Muscle of arm (tissue), 12 donors: Measurements from ENCODE around the gene SCUBE1. TPM values are rescaled to one million over a fixed set of nuclear protein-coding genes. Genes with fewer than 3 reads are reported as not detected.
A peak's percentile ranks its signal among the peaks of the same experiment; 100 is the strongest.

Experiments used
- DNase-seq: peaks from one replicate; pipeline ENCODE4 v3.0.0-alpha.2; 2013
- polyA plus RNA-seq, 12 donors: library from polyadenylated mRNA; unstranded; fragments of 120-200 nt; gene quantifications; one replicate each; pipeline ENCODE4 v1.2.1, GENCODE V29; 2013; ENCODE audit not compliant: insufficient read length in 12 of 12

The SCUBE1 gene
- polyA plus RNA-seq, 12 donors: 0.21 to 5.5 (median 0.53) TPM; not detected in 2

DNA sequence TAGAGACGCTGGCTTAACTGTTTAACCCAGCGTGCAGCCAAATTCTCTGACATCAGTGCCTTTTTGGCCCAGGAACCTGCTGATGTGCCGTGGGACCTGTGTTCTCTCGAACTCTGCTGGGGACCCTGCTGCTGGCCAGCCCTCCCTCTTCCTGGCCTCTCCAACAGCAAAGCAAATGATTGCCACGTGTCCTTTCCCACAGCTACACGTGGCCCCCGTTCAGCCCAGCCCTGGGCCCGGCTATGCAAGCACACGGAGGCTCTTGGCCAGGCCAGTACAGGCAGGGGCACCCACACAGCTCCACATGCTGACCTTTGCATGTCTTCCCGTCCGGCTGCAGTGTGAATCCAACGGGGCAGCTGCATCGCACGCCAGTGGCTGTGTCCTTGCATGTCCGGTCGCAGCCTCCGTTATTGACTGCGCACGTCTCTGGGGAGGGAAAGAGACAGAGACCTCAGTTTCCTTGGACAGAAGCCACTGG is 104.6 kb downstream of the SCUBE1 start:
- peak; percentile 67 for DNase-seq

DNA sequence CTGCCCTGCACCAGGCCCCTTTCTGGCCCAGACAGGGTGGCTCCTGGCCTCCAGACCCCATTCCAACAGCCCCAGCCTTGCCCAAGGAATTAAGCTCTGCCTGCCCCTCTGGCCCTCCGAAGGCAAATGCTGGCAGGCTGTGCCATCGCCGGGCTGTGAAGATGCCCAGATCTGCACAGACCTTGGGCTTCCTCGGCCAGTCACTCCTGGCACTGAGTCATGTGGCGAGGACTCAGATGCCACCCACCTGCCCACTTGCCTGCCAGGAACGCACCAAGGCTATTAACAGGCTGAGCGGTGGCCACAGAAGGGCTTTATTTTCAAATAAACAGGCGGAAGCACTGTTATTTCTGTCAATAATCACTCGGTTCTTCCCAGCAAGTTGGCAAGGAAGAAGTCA is 105.9 kb downstream of the SCUBE1 start:
- no peak for DNase-seq

- no peak for DNase-seq
Measured at GRCh38 chr22:43236411-43237166, 106.6 kb downstream of the SCUBE1 start.

GRCh38 chr22:43235445-43236409 is 107.4 kb downstream of the SCUBE1 start:
- DNase-seq: no peak

GRCh38 chr22:43234264-43234988 is 108.7 kb downstream of the SCUBE1 start:
- no peak for DNase-seq

DNA sequence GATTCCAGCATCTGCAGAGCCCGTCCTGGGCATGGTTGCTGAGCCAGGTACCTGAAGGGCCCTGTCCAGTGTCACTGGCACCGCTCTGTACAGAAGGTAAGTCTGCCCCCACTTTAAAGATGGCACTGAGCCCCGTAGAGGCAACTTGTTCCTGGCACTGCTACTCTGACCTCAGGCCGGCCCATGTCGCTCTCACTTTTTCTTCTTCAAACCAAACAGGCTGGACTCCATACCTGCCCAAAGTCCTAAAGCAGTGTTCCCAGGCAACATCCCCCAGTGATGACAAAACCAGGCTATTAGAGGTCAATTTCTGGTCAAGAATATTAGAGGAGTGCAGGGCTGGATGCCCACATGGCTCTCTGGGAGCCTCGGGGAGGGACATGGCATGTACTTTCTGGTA is 109.6 kb downstream of the SCUBE1 start:
- DNase-seq: no peak

- DNase-seq: no peak
Measured at GRCh38 chr22:43232445-43232844, 110.7 kb downstream of the SCUBE1 start.

DNA sequence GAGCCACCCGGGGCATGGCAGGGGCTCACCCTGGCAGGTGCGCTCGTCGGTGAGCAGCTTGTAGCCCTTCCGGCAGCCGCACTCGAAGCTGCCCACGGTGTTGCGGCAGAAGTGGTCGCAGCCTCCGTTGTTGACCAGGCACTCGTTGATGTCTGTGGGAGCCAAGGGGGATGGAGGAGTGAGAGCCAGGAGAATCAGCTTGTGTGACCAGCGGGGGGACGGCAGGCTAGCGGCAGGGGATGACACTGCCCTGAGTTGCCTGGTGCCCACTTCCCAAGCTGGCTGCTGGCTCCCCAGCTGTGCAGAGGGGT is 111.5 kb downstream of the SCUBE1 start:
- no peak for DNase-seq

GRCh38 chr22:43230971-43231723 is 112.0 kb downstream of the SCUBE1 start:
- DNase-seq: peak; percentile 48

DNA sequence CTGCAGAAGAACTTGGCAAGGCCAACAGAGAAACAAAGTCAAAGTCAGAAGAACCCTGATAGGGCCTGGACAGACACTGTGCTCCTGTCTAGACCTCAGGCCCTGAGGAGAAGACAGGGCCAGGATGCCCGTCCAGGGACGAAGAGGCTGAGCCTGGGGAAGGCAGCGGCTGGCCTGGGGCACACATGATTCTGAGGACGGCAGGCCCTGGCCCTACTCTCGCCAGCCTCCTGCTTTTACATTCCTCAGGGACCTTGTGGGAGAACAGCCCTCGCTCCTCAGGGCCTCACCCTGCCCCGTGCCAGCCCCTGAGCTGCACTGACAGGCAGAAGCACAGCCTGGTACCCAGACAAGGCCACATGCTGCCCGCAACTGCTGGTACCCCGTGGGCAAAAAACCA is 112.6 kb downstream of the SCUBE1 start:
- DNase-seq: no peak

- no peak for DNase-seq
Measured at GRCh38 chr22:43228863-43229262, 114.3 kb downstream of the SCUBE1 start.

- no peak for DNase-seq
Measured at GRCh38 chr22:43228330-43228729, 114.8 kb downstream of the SCUBE1 start.

DNA sequence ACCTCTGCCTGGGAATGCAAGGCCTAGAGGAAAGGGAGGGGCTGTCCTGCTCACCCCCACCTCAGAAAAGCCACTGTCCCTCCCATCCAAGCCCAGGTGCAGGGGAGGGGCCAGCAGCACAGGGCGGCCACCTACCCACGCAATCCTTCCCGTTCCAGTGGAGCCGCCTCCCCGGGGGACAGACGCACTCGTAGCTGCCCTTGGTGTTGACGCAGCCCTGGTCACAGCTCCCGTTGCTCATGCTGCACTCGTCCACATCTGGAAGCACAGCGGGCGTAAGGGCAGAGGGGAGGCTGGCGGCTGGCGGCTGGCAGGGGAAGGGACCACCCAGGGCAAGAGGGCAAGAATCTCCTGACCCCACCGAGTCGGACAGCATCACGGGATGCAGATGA is 115.9 kb downstream of the SCUBE1 start:
- DNase-seq: no peak

GRCh38 chr22:43226377-43227238 is 116.6 kb downstream of the SCUBE1 start:
- no peak for DNase-seq

DNA sequence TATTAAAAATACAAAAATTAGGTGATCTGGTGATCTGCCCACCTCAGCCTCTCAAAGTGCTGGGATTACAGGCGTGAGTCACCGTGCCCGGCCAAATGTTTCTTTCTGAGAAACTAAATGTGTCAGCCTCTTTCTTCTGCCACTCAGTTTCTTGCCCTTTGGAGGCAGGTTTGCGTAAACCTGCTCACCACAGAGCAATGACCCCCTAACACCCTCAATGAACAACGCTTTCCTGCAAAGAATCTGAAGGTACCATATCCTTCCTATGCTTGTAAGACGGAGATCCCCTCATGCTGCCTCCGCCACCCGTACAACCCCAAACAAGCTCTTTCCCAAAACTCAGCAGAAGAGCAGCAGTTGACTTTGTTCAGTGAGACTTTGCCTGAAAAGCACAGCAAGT is 117.6 kb downstream of the SCUBE1 start:
- no peak for DNase-seq

DNA sequence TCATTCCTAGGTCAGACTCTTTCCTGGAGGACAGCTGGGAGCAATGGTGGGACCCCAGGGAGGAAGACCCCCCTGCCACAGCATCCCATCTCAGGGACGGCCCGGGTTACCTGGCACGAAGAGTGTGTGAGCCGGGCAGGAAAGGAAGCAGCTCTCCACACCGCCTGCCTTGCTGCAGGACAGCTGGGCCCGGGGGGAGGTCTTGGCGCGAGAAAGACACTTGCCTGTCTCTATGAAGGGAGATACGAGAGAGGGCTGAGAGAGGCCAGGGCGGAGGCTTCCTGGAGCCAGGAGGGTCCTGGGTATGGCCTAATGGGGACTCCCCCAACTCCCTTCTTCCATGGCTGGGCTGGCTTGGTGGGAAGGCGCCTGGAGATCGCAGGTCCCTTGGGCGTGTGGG is 120.2 kb downstream of the SCUBE1 start:
- DNase-seq: no peak

- no peak for DNase-seq
Measured at GRCh38 chr22:43222262-43222661, 120.9 kb downstream of the SCUBE1 start.

DNA sequence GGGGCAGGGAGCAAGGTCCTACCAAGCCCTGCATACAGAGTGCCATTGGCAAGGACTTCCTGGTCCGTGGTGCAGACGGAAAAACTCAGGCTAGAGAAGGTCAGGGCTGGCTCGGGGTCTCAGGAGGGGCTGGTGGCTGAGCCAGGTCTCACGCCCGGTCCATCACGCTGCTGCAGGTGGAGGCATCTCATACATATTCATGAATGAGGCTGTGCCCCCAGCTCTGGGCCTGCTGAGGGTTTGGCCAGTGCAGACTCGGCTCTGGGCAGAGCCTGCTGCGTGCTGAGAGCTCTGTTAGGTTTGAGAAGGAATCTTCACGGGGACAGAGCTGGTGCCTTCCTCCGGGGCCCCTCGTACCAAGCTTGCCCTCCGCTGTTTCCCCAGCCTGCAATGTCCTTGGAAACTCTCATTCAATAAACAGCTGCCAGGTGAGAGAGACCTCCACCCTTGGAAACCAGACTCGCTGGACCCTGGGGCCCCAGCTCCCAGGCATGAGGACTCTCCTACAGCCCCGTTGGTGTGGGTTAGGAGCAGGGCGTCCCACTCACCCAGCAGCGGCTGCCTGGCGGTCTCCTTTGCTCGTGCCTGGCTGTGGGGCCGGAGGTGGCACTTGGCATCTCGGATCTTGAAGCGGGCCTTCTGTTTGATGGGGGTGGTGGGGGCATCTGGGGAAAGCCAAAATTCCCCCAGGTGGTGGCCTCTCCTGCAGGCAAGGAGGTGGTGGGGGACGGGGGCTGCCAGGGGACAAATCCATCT is 122.4 kb downstream of the SCUBE1 start:
- DNase-seq: no peak

- no peak for DNase-seq
Measured at GRCh38 chr22:43218786-43219185, 124.4 kb downstream of the SCUBE1 start.
